Neuronal stem cell (in vitro differentiated cells): Measurements from ENCODE around the gene DOCK8.
A peak's percentile ranks its signal among the peaks of the same experiment; 100 is the strongest.

ENCODE experiments used
- DNase-seq: peaks from one replicate; pipeline ENCODE4 v3.0.0-alpha.2; 2013; ENCODE audit warnings: low spot score
- H2AFZ ChIP-seq: one replicate; pipeline ENCODE4 v1.6.1; 2013; ENCODE audit warnings: mild to moderate bottlenecking, low read length, inconsistent platforms
- H2AK5ac ChIP-seq: 2 replicates; pipeline ENCODE4 v1.6.1; 2013; ENCODE audit warnings: low read depth, mild to moderate bottlenecking, inconsistent platforms, low read length, moderate library complexity, mixed read lengths
- H2BK120ac ChIP-seq: 2 replicates; pipeline ENCODE4 v1.6.1; 2013; ENCODE audit warnings: low read depth, mild to moderate bottlenecking, inconsistent platforms, low read length, moderate library complexity, mixed read lengths
- H2BK12ac ChIP-seq: one replicate; pipeline ENCODE4 v1.6.1; 2013; ENCODE audit warnings: low read length, inconsistent platforms
- H2BK15ac ChIP-seq: 2 replicates; pipeline ENCODE4 v1.6.1; 2013; ENCODE audit warnings: mild to moderate bottlenecking, low read length, inconsistent platforms, mixed read lengths
- H2BK5ac ChIP-seq: one replicate; pipeline ENCODE4 v1.6.1; 2013; ENCODE audit warnings: inconsistent platforms, mild to moderate bottlenecking, low read length, moderate library complexity
- H3K14ac ChIP-seq: one replicate; pipeline ENCODE4 v1.6.1; 2013; ENCODE audit warnings: low read length, inconsistent platforms
- H3K18ac ChIP-seq: 2 replicates; pipeline ENCODE4 v1.6.1; 2013; ENCODE audit warnings: low read length, inconsistent platforms
- H3K23ac ChIP-seq: 2 replicates; pipeline ENCODE4 v1.6.1; 2013; ENCODE audit warnings: low read depth, mild to moderate bottlenecking, mixed read lengths, low read length, inconsistent platforms; ENCODE audit not compliant: poor library complexity
- H3K27ac ChIP-seq: replicated peaks from 3 replicates; pipeline ENCODE4 v1.5.1; 2013; ENCODE audit warnings: low read length, inconsistent platforms
- H3K27me3 ChIP-seq, 3 experiments: 2 replicates each; pipeline ENCODE4 v1.6.1; 2013; ENCODE audit warnings: low read length in 3 of 3, mild to moderate bottlenecking in 2 of 3, inconsistent platforms in 1 of 3, low read depth in 1 of 3, mixed read lengths in 1 of 3, moderate library complexity in 1 of 3; ENCODE audit not compliant: control insufficient read depth in 3 of 3, insufficient read depth in 3 of 3
- H3K36me3 ChIP-seq, 2 donors: replicated peaks in 1 of 2; 2 replicates each; pipeline ENCODE4 v1.6.1; 2013; ENCODE audit warnings: low read length in 2 of 2; ENCODE audit not compliant: control insufficient read depth in 2 of 2, insufficient read depth in 2 of 2
- H3K4ac ChIP-seq: 2 replicates; pipeline ENCODE4 v1.6.1; 2013; ENCODE audit warnings: inconsistent platforms, mild to moderate bottlenecking, low read length, moderate library complexity
- H3K4me1 ChIP-seq, 2 donors: 1 replicate in 1 of 2; 2 replicates in 1 of 2; pipeline ENCODE4 v1.6.1; 2013; ENCODE audit warnings: low read length in 2 of 2, low read depth in 1 of 2; ENCODE audit not compliant: control insufficient read depth in 2 of 2, insufficient read depth in 1 of 2
- H3K4me2 ChIP-seq: one replicate; pipeline ENCODE4 v1.6.1; 2013; ENCODE audit warnings: mild to moderate bottlenecking, low read length, inconsistent platforms; ENCODE audit not compliant: insufficient read depth, poor library complexity, severe bottlenecking
- H3K4me3 ChIP-seq, 2 donors: 2 replicates each; pipeline ENCODE4 v1.5.1; 2013; ENCODE audit warnings: low read length in 2 of 2, mild to moderate bottlenecking in 2 of 2, inconsistent platforms in 1 of 2, moderate library complexity in 1 of 2
- H3K79me1 ChIP-seq: one replicate; pipeline ENCODE4 v1.6.1; 2013; ENCODE audit warnings: low read depth, mild to moderate bottlenecking, inconsistent platforms, low read length, moderate library complexity
- H3K9ac ChIP-seq: one replicate; pipeline ENCODE4 v1.6.1; 2013; ENCODE audit warnings: mild to moderate bottlenecking, low read depth, low read length, inconsistent platforms; ENCODE audit not compliant: poor library complexity
- H3K9me3 ChIP-seq, 2 donors: replicated peaks in 1 of 2; 2 replicates each; pipeline versions ENCODE3 to v1.6.1; 2013; ENCODE audit warnings: low read length in 2 of 2, mild to moderate bottlenecking in 2 of 2, inconsistent platforms in 1 of 2, low read depth in 1 of 2, mixed read lengths in 1 of 2, moderate library complexity in 1 of 2; ENCODE audit not compliant: control insufficient read depth in 2 of 2, insufficient read depth in 1 of 2
- H4K8ac ChIP-seq: one replicate; pipeline ENCODE4 v1.6.1; 2013; ENCODE audit warnings: low read depth, mild to moderate bottlenecking, inconsistent platforms, low read length, moderate library complexity
- H4K91ac ChIP-seq: one replicate; pipeline ENCODE4 v1.6.1; 2013; ENCODE audit warnings: low read length, low read depth, mild to moderate bottlenecking, inconsistent platforms; ENCODE audit not compliant: poor library complexity
- WGBS, 2 donors: extraction: QIAGEN DNeasy Blood & Tissue Kit; methylation state at CpG; one replicate each; pipeline ENCODE4 v1.1.7; 2013; ENCODE audit warnings: missing lambda C conversion rate in 2 of 2, mixed read lengths in 1 of 2; ENCODE audit not compliant: insufficient read length in 2 of 2, insufficient replicate concordance in 1 of 2; ENCODE audit errors: extremely low coverage in 2 of 2; 5-methylcytosine and 5-hydroxymethylcytosine counted together

The DOCK8 gene

GRCh38 chr9:346111-346571 lies 131.5 kb downstream of the DOCK8 start:
- no peak overlapping the region for H3K18ac ChIP-seq
- no peak overlapping the region for H2BK120ac ChIP-seq
- peaks cover 0 to 33% (median 1%) of the 10 kb centered on the region in 3 experiments for H3K27me3 ChIP-seq
- DNase-seq, result no peak
- H3K9ac ChIP-seq, result no peak overlapping the region
- H2AK5ac ChIP-seq, result no peak overlapping the region
- H3K23ac ChIP-seq, result no peak overlapping the region
- WGBS, 2 donors, result no CpG with 5 or more reads among the region's 8 CpGs
- no peak overlapping the region for H2BK15ac ChIP-seq
- H3K4me2 ChIP-seq, result no peak overlapping the region
- H4K91ac ChIP-seq, result no peak overlapping the region
- H3K79me1 ChIP-seq, result no peaks in the 10 kb centered on the region
- no peak overlapping the region for H2BK12ac ChIP-seq
- no peak overlapping the region for H4K8ac ChIP-seq
- H3K9me3 ChIP-seq, result no peaks in the 10 kb centered on the region
- H3K4me3 ChIP-seq, result no peak overlapping the region
- no peak overlapping the region for H2BK5ac ChIP-seq
- no peaks in the 10 kb centered on the region for H3K36me3 ChIP-seq
- H3K4me1 ChIP-seq, result peaks cover 0 to 1% of the 10 kb centered on the region in 2 donors
- no peak overlapping the region for H3K27ac ChIP-seq
- H3K4ac ChIP-seq, result no peak overlapping the region
- no peak overlapping the region for H3K14ac ChIP-seq
- no peak overlapping the region for H2AFZ ChIP-seq

DNA sequence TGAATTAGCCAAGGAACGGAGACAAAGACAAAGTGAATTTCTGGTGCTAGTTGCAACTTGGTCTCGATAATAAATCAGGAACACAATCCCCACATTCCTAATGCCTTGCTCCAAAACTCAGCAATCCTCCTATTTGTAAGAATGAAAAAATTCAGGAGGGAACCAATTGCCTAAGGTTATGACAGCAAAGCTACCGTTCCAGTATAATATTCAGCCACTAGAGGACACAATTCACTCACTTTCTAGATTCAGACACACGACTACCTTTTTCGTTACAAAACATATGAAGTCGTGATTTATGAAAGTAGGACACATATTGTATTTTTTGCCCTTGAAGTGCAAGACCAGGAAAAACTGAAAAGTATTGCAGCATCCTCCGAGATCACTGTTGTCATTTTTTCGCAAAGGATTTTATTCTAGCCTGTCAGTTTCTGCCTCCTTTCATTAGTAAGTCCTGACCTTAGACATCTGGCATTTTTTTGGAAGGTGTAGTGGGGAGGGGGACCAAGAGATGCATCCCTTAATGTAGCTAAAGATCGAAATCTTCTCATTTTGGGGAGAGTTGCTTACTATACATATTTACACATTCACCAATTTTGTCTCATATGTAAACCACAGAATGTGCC lies 133.1 kb downstream of the DOCK8 start:
- Histone ChIP-seq H3K4me2 (no peak overlapping the region), H3K9ac (no peak overlapping the region), H2BK12ac (no peak overlapping the region), H3K4me3 (no peak overlapping the region), H3K27me3 (peaks cover 0 to 39% (median 0%) of the 10 kb centered on the region in 3 experiments), H3K23ac (no peak overlapping the region), H2AK5ac (no peak overlapping the region), H3K18ac (no peak overlapping the region), H4K8ac (no peak overlapping the region), H3K14ac (no peak overlapping the region), H2BK120ac (no peak overlapping the region), H2BK15ac (no peak overlapping the region), H3K36me3 (no peaks in the 10 kb centered on the region), H2AFZ (no peak overlapping the region), H4K91ac (no peak overlapping the region), H3K79me1 (no peaks in the 10 kb centered on the region), H3K9me3 (no peaks in the 10 kb centered on the region), H2BK5ac (no peak overlapping the region), H3K4ac (no peak overlapping the region), H3K4me1 (peaks cover 0 to 1% of the 10 kb centered on the region in 2 donors), H3K27ac (no peak overlapping the region)
- peak; percentile 5 for DNase-seq
- no CpG with 5 or more reads among the region's 9 CpGs for WGBS, 2 donors

DNA sequence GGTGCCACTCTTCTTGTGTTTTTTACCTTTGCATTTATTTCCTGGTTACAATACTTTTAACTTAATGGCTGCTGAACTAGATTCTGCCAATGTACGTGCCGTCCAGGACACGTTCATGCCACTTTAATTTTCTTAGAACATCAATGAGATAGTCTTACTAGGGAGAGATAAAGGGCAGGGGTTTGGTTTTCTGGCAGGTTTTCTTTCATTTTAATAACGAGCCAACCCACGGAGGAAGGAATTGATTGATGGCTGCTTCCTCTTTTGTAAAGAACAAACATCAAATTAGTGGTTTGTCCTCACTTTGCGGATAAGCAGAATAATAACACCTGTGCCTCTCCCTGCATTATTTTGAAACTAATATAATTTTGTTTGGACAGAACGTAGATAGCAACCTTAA lies 135.7 kb downstream of the DOCK8 start:
- H3K23ac ChIP-seq, result no peak overlapping the region
- H2BK120ac ChIP-seq, result no peak overlapping the region
- no peak overlapping the region for H3K27ac ChIP-seq
- no peak overlapping the region for H3K4me3 ChIP-seq
- H3K4me1 ChIP-seq, result peaks cover 0 to 3% of the 10 kb centered on the region in 2 donors
- no peak overlapping the region for H4K8ac ChIP-seq
- no CpG with 5 or more reads among the region's 7 CpGs for WGBS, 2 donors
- no peak overlapping the region for H3K4me2 ChIP-seq
- DNase-seq, result no peak
- H3K9me3 ChIP-seq, result no peaks in the 10 kb centered on the region
- H3K14ac ChIP-seq, result no peak overlapping the region
- no peak overlapping the region for H3K9ac ChIP-seq
- no peak overlapping the region for H2BK15ac ChIP-seq
- H3K27me3 ChIP-seq, result peaks cover 0 to 42% (median 0%) of the 10 kb centered on the region in 3 experiments
- no peak overlapping the region for H4K91ac ChIP-seq
- no peak overlapping the region for H3K18ac ChIP-seq
- H3K4ac ChIP-seq, result no peak overlapping the region
- no peaks in the 10 kb centered on the region for H3K36me3 ChIP-seq
- H2BK5ac ChIP-seq, result no peak overlapping the region
- no peaks in the 10 kb centered on the region for H3K79me1 ChIP-seq
- no peak overlapping the region for H2AK5ac ChIP-seq
- H2BK12ac ChIP-seq, result no peak overlapping the region
- H2AFZ ChIP-seq, result no peak overlapping the region

- no peaks in the 10 kb centered on the region for H3K36me3 ChIP-seq
- H3K4me3 ChIP-seq, result no peak overlapping the region
- H3K4me2 ChIP-seq, result no peak overlapping the region
- H2BK15ac ChIP-seq, result no peak overlapping the region
- H2BK5ac ChIP-seq, result no peak overlapping the region
- H4K8ac ChIP-seq, result no peak overlapping the region
- no peaks in the 10 kb centered on the region for H3K9me3 ChIP-seq
- peaks cover 0 to 38% (median 0%) of the 10 kb centered on the region in 3 experiments for H3K27me3 ChIP-seq
- H2BK120ac ChIP-seq, result no peak overlapping the region
- no peak overlapping the region for H2AFZ ChIP-seq
- H2AK5ac ChIP-seq, result no peak overlapping the region
- no peak overlapping the region for H4K91ac ChIP-seq
- no peak overlapping the region for H3K18ac ChIP-seq
- no peak overlapping the region for H3K27ac ChIP-seq
- H2BK12ac ChIP-seq, result no peak overlapping the region
- DNase-seq, result no peak
- WGBS, 2 donors, result no CpG with 5 or more reads among the region's 5 CpGs
- no peak overlapping the region for H3K14ac ChIP-seq
- peaks cover 0 to 3% of the 10 kb centered on the region in 2 donors for H3K4me1 ChIP-seq
- H3K9ac ChIP-seq, result no peak overlapping the region
- no peaks in the 10 kb centered on the region for H3K79me1 ChIP-seq
- H3K4ac ChIP-seq, result no peak overlapping the region
- no peak overlapping the region for H3K23ac ChIP-seq
Observed at GRCh38 chr9:351916-352315, 137.3 kb downstream of the DOCK8 start.
